ENCODE measurements around the gene SEC11A. TPM values are rescaled to one million over a fixed set of nuclear protein-coding genes. Genes with fewer than 3 reads are reported as not detected.

Gene SEC11A
- 46.6 TPM for total RNA-seq

GRCh38 chr15:84716036-84716732 is at the start of gene SEC11A:
SEC11A (minus strand) TSS chr15:84716139; CDS start chr15:84716075, 64 bp downstream.

GRCh38 chr15:84748274-84749110 is 32.6 kb upstream of the SEC11A start, which contains the start of gene ZNF592:
ZNF592 (plus strand) TSS chr15:84748592; CDS start chr15:84782676, 34,084 bp downstream.

GRCh38 chr15:84658080-84658787 is 57.7 kb downstream of the SEC11A start, which contains the start of gene NMB:
NMB (minus strand) TSS chr15:84658199; CDS start chr15:84658152, 47 bp downstream.

GRCh38 chr15:84653910-84654688 is 61.8 kb downstream of the SEC11A start, which contains the start of gene WDR73:
WDR73 (minus strand) TSS chr15:84654283; CDS start chr15:84654274, 9 bp downstream.

Other genes with a start within 250 kb of the SEC11A start
- 34.7 TPM for gene ZSCAN2, start 115.1 kb downstream of the SEC11A start, total RNA-seq
- gene WDR73, start 61.9 kb downstream of the SEC11A start, total RNA-seq: 43.2 TPM
- gene NMB, start 57.9 kb downstream of the SEC11A start, total RNA-seq: 2.2 TPM
- 14.4 TPM for gene ZNF592, start 32.5 kb upstream of the SEC11A start, total RNA-seq
- gene ALPK3, start 101.2 kb upstream of the SEC11A start, total RNA-seq: 1.6 TPM
- not detected for gene SLC28A1, start 168.5 kb upstream of the SEC11A start, total RNA-seq

Data from parietal lobe (tissue), 1 donor.